K562 (cell line): Measurements from ENCODE around the gene VCAN. TPM values are rescaled to one million over a fixed set of nuclear protein-coding genes. Genes with fewer than 3 reads are reported as not detected.

Experiments used
- CEBPB ChIP-seq: fragments of 450-650 bp; IDR thresholded peaks from 2 replicates; pipeline ENCODE4 v1.6.1; 2016; ENCODE audit warnings: missing genetic modification characterization, missing compliant biosample characterization
- CHD2 ChIP-seq: IDR thresholded peaks from 2 replicates; pipeline ENCODE4 v1.6.1; 2011; ENCODE audit warnings: low read depth, low read length
- GABPA ChIP-seq: fragments of 200-800 bp; sonication (Bioruptor generic); conservative IDR thresholded peaks from 2 replicates; pipeline ENCODE4 v1.6.1; 2016; ENCODE audit warnings: low read depth, missing genetic modification characterization, missing compliant biosample characterization
- GTF2E2 ChIP-seq: fragments of 200-800 bp; sonication (Bioruptor generic); IDR thresholded peaks from 2 replicates; pipeline ENCODE4 v1.6.1; 2016; ENCODE audit warnings: missing genetic modification characterization, missing compliant biosample characterization
- MGA ChIP-seq: fragments of 450-650 bp; IDR thresholded peaks from 2 replicates; pipeline ENCODE4 v1.6.1; 2016; ENCODE audit warnings: mild to moderate bottlenecking, moderate library complexity
- MYBL2 ChIP-seq, 2 experiments: fragments of 450-650 bp in 1 of 2; sonication (generic) in 1 of 2; formaldehyde crosslinking in 1 of 2; IDR thresholded peaks; 2 replicates each; pipeline versions ENCODE4 v1.6.1 to v1.8.1; 2017 to 2022; ENCODE audit warnings: borderline replicate concordance in 1 of 2, inconsistent platforms in 1 of 2, low read depth in 1 of 2, mild to moderate bottlenecking in 1 of 2, missing genetic modification reagents in 1 of 2, moderate library complexity in 1 of 2
- MYC ChIP-seq, 2 experiments: fragments of 250-450 bp in 1 of 2; sonication (Bioruptor Pico) in 1 of 2; IDR thresholded peaks; 2 replicates each; pipeline versions ENCODE4 v1.5.1 to v1.6.1; 2012 to 2021; ENCODE audit warnings: low read depth in 2 of 2, borderline replicate concordance in 1 of 2, improper control_type of control experiment in 1 of 2, low read length in 1 of 2, mild to moderate bottlenecking in 1 of 2, moderate library complexity in 1 of 2
- NFRKB ChIP-seq: fragments of 450-650 bp; IDR thresholded peaks from 2 replicates; pipeline ENCODE4 v1.6.1; 2016; ENCODE audit warnings: low read depth
- RAD21 ChIP-seq, 2 experiments: fragments of 250-450 bp in 1 of 2; fragments of 450-650 bp in 1 of 2; sonication (Bioruptor Pico) in 1 of 2; formaldehyde crosslinking in 1 of 2; IDR thresholded peaks in 1 of 2; conservative IDR thresholded peaks in 1 of 2; 2 replicates each; pipeline versions ENCODE4 v1.4.0 to v1.8.0; 2020 to 2022; ENCODE audit warnings: mild to moderate bottlenecking in 2 of 2, moderate library complexity in 1 of 2
- SMC3 ChIP-seq: conservative IDR thresholded peaks from 2 replicates; pipeline ENCODE4 v1.6.1; 2011; ENCODE audit warnings: low read depth, low read length, improper control_type of control experiment; ENCODE audit not compliant: insufficient read depth
- SRSF7 ChIP-seq: fragments of 200-400 bp; formaldehyde crosslinking; optimal IDR thresholded peaks from 2 replicates; pipeline ENCODE3; 2017; ENCODE audit warnings: mild to moderate bottlenecking, low read depth, low read length
- SRSF9 ChIP-seq: fragments of 200-400 bp; formaldehyde crosslinking; IDR thresholded peaks from 2 replicates; pipeline ENCODE4 v1.6.1; 2017; ENCODE audit warnings: low read depth, low read length, borderline replicate concordance
- ZNF445 ChIP-seq: fragments of 250-450 bp; sonication (Bioruptor Pico); IDR thresholded peaks from 2 replicates; pipeline ENCODE4 v1.4.0; 2020; ENCODE audit warnings: low read depth, mild to moderate bottlenecking, moderate library complexity
- ZNF511 ChIP-seq: sonication (generic); formaldehyde crosslinking; IDR thresholded peaks from 2 replicates; pipeline ENCODE4 v1.8.0; 2022; ENCODE audit warnings: mild to moderate bottlenecking, missing genetic modification reagents
- polyA plus RNA-seq, 8 experiments: library from polyadenylated mRNA; depleted of rRNA in 4 of 8; stranded (reverse) in 5 of 8; unstranded in 3 of 8; fragments of >200 nt; fragmentation: Nextera tagmentation in 2 of 8; fragmentation: Illumina TruSeq in 1 of 8; extraction: Ambion mirVana in 2 of 8; extraction: Trizol in 1 of 8; gene quantifications; 2 replicates each; pipeline versions ENCODE4 v1.2.1 to v1.2.3, GENCODE V29; 2011 to 2014; ENCODE audit warnings: inconsistent platforms in 1 of 8, missing spikeins in 1 of 8
- total RNA-seq, 7 experiments: library from RNA; depleted of rRNA in 6 of 7; stranded (reverse); fragments of >200 nt in 6 of 7; fragmentation: Illumina TruSeq in 2 of 7; extraction: Trizol in 2 of 7; gene quantifications; 2 replicates each; pipeline versions ENCODE4 v1.2.1 to v1.2.3, GENCODE V29; 2011 to 2021; ENCODE audit warnings: low replicate concordance in 1 of 7

The VCAN gene
- total and polyA plus RNA-seq, 9 of the 15 experiments (the other 6 are each of a cell fraction or from before 2014, with no cell fraction given), result 0.01 to 0.33 (median 0.05) TPM

GRCh38 chr5:83473346-83474160 is 2.0 kb downstream of the VCAN start (continued):
- peak; percentile 44; the same call in 1 of the 2 replicates for TF ChIP-seq CHD2
- TF ChIP-seq MGA, result peak; percentile 70
- peak; percentile 43 for TF ChIP-seq ZNF511 (CRISPR knock-in tag)
- 0 out of 2 replicates have a peak, but pooled peaks have one; percentile 18 for TF ChIP-seq MYBL2 (IDR thresholded peaks at IDR 0.05; ENCODE audit: low read depth)
- TF ChIP-seq MYBL2 (CRISPR knock-in tag; IDR thresholded peaks at IDR 0.05; ENCODE audit: borderline replicate concordance), result no peak
- no peak for TF ChIP-seq ZNF445 (CRISPR knock-in tag)
- TF ChIP-seq CEBPB (tag), result peak; percentile 73
- TF ChIP-seq MYC (IDR thresholded peaks at IDR 0.05; ENCODE audit: low read depth, low read length), result peak; percentile 74; the same call in 1 of the 2 replicates
- TF ChIP-seq MYC (CRISPR knock-in tag; IDR thresholded peaks at IDR 0.05; ENCODE audit: borderline replicate concordance, low read depth), result 0 out of 2 replicates have a peak, but pooled peaks have one; percentile 39
- TF ChIP-seq SRSF7, result no peak
- TF ChIP-seq RAD21 (CRISPR knock-in tag; conservative IDR thresholded peaks at IDR 0.05 in 1 of 2, IDR thresholded peaks at IDR 0.05 in 1 of 2), result peak; percentile 71 to 78
- 0 out of 2 replicates have a peak, but pooled peaks have one; percentile 32 for TF ChIP-seq GTF2E2
- no peak for TF ChIP-seq GABPA (tag)
- peak; percentile 36; the same call in 1 of the 2 replicates for TF ChIP-seq SMC3
- TF ChIP-seq NFRKB, result no peak
- TF ChIP-seq SRSF9, result no peak
